HL-60 (cell line): Measurements from ENCODE around the gene TESPA1.

Source experiments
- DNase-seq, 2 experiments: peaks; one replicate each; pipeline ENCODE4 v3.0.0-alpha.2; 2010 to 2020; ENCODE audit warnings: low read depth in 1 of 2, low spot score in 1 of 2
- H3K27ac ChIP-seq: fragments of 250-450 bp; sonication (Bioruptor Pico); replicated peaks from 2 replicates; pipeline ENCODE4 v1.5.1; 2020; ENCODE audit warnings: mild to moderate bottlenecking, moderate library complexity
- H3K27me3 ChIP-seq: fragments of 250-450 bp; sonication (Bioruptor Pico); 2 replicates; pipeline ENCODE4 v1.5.1; 2021; ENCODE audit warnings: mild to moderate bottlenecking, moderate library complexity; ENCODE audit not compliant: insufficient read depth, poor library complexity, severe bottlenecking
- H3K4me3 ChIP-seq: replicated peaks from 2 replicates; pipeline ENCODE4 v1.5.1; 2011; ENCODE audit warnings: mild to moderate bottlenecking, control low read depth, low read length; ENCODE audit not compliant: insufficient read depth
- GABPA ChIP-seq: IDR thresholded peaks from 2 replicates; pipeline ENCODE4 v1.6.1; 2012; ENCODE audit warnings: low read depth
- POLR2AphosphoS5 ChIP-seq: IDR thresholded peaks from 2 replicates; pipeline ENCODE4 v1.6.1; 2012; ENCODE audit warnings: low read depth
- SPI1 ChIP-seq: IDR thresholded peaks from 2 replicates; pipeline ENCODE4 v1.6.1; 2012; ENCODE audit warnings: low read depth, mild to moderate bottlenecking, borderline replicate concordance
- TF ChIP-seq, protein P1 (sequence below): IDR thresholded peaks from one replicate; pipeline ENCODE4 v1.5.1; 2011; ENCODE audit warnings: low read length, control low read depth, inconsistent platforms; ENCODE audit not compliant: insufficient read depth
- TF ChIP-seq, protein P2 (sequence below): IDR thresholded peaks from 2 replicates; pipeline ENCODE4 v1.6.1; 2012; ENCODE audit warnings: low read depth; ENCODE audit not compliant: insufficient replicate concordance

Gene TESPA1

DNA sequence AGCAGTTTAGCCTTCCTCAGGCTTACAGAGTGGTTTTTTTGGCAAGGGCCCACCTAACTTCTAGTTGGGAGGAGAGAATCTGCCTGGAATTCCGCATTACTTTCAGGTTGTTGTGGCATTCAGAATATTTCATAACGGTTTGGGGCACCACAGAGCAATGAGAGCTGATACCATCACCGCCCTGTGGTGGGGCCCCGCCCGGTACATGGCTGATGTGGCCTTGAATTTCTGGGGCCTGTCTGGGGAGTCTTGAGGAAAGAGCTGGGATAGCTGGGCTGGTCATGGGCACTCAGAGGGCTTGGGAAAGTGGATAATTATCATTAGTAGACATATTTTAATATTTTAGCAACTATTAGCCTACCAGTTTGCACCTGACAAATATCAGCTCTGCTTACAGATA is 4.2 kb downstream of the TESPA1 start:
- DNase-seq, result no peak
- no peaks in the 10 kb centered on the region for H3K27me3 ChIP-seq

GRCh38 chr12:54977857-54978256 is 6.7 kb downstream of the TESPA1 start:
- no peak overlapping the region for H3K27ac ChIP-seq
- TF ChIP-seq, protein P1, sequence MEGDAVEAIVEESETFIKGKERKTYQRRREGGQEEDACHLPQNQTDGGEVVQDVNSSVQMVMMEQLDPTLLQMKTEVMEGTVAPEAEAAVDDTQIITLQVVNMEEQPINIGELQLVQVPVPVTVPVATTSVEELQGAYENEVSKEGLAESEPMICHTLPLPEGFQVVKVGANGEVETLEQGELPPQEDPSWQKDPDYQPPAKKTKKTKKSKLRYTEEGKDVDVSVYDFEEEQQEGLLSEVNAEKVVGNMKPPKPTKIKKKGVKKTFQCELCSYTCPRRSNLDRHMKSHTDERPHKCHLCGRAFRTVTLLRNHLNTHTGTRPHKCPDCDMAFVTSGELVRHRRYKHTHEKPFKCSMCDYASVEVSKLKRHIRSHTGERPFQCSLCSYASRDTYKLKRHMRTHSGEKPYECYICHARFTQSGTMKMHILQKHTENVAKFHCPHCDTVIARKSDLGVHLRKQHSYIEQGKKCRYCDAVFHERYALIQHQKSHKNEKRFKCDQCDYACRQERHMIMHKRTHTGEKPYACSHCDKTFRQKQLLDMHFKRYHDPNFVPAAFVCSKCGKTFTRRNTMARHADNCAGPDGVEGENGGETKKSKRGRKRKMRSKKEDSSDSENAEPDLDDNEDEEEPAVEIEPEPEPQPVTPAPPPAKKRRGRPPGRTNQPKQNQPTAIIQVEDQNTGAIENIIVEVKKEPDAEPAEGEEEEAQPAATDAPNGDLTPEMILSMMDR, result no peak
- TF ChIP-seq, protein P2, sequence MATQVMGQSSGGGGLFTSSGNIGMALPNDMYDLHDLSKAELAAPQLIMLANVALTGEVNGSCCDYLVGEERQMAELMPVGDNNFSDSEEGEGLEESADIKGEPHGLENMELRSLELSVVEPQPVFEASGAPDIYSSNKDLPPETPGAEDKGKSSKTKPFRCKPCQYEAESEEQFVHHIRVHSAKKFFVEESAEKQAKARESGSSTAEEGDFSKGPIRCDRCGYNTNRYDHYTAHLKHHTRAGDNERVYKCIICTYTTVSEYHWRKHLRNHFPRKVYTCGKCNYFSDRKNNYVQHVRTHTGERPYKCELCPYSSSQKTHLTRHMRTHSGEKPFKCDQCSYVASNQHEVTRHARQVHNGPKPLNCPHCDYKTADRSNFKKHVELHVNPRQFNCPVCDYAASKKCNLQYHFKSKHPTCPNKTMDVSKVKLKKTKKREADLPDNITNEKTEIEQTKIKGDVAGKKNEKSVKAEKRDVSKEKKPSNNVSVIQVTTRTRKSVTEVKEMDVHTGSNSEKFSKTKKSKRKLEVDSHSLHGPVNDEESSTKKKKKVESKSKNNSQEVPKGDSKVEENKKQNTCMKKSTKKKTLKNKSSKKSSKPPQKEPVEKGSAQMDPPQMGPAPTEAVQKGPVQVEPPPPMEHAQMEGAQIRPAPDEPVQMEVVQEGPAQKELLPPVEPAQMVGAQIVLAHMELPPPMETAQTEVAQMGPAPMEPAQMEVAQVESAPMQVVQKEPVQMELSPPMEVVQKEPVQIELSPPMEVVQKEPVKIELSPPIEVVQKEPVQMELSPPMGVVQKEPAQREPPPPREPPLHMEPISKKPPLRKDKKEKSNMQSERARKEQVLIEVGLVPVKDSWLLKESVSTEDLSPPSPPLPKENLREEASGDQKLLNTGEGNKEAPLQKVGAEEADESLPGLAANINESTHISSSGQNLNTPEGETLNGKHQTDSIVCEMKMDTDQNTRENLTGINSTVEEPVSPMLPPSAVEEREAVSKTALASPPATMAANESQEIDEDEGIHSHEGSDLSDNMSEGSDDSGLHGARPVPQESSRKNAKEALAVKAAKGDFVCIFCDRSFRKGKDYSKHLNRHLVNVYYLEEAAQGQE, result no peak
- DNase-seq, result no peak
- H3K4me3 ChIP-seq, result no peak overlapping the region
- no peaks in the 10 kb centered on the region for H3K27me3 ChIP-seq

More for the DNA sequence above, 4.2 kb downstream of the TESPA1 start:
- TF ChIP-seq SPI1, result no peak
- TF ChIP-seq GABPA, result no peak
- TF ChIP-seq, protein P2, result no peak
- no peak for TF ChIP-seq POLR2AphosphoS5
- Histone ChIP-seq H3K4me3 (no peak overlapping the region), H3K27ac (no peak overlapping the region)

GRCh38 chr12:54977155-54977554 is 7.4 kb downstream of the TESPA1 start:
- TF ChIP-seq, protein P1, result no peak
- TF ChIP-seq, protein P2, result no peak
- TF ChIP-seq GABPA (no peak), POLR2AphosphoS5 (no peak), SPI1 (no peak)
- Histone ChIP-seq H3K27ac (no peak overlapping the region), H3K27me3 (no peaks in the 10 kb centered on the region), H3K4me3 (no peak overlapping the region)
- no peak for DNase-seq

GRCh38 chr12:54975875-54976274 is 8.7 kb downstream of the TESPA1 start:
- H3K27me3 ChIP-seq, result no peaks in the 10 kb centered on the region
- no peak for DNase-seq
- H3K4me3 ChIP-seq, result no peak overlapping the region
- H3K27ac ChIP-seq, result no peak overlapping the region
- no peak for TF ChIP-seq POLR2AphosphoS5
- no peak for TF ChIP-seq GABPA
- TF ChIP-seq SPI1, result no peak
- TF ChIP-seq, protein P1, result no peak
- TF ChIP-seq, protein P2, result no peak
